Measurements from ENCODE around the gene OR1N2.
"Not testable (repeated sequence)": the region's sequence is repeated elsewhere in the genome, so short reads cannot be mapped to it uniquely, and the experiment has no call there.

The OR1N2 gene, protein sequence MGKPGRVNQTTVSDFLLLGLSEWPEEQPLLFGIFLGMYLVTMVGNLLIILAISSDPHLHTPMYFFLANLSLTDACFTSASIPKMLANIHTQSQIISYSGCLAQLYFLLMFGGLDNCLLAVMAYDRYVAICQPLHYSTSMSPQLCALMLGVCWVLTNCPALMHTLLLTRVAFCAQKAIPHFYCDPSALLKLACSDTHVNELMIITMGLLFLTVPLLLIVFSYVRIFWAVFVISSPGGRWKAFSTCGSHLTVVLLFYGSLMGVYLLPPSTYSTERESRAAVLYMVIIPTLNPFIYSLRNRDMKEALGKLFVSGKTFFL

DNA sequence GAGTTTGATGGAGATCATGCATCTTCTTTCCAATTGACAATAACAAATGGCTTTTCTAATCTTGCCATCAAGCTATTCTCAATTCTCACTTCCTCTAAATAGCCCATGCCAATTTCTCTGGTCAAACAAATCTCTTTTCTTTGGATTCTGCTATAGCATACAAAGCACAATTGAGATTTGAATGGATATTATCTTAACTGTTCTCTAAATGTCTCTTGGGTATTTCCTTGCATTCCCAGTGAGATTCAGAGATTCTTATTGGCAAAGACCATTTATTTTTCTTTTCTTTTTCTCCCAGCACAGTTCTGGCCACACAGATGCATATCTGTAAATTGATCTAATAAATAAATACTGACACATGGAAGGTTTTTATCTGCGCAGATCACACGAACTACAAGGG lies at the start of gene OR1N2:
OR1N2 (plus strand) TSS at position 301 of the 400 bp plus-strand sequence. CDS start 100 bp downstream, outside the sequence.
- no peaks in the 10 kb centered on the region for H3K36me3 ChIP-seq (ENCODE audit: control insufficient read depth, insufficient read depth, low read length)
- no peak within 1 kb of the TSS for H3K9ac ChIP-seq (ENCODE audit: low read length)
- H3K27ac ChIP-seq (ENCODE audit: low read depth, low read length), result no peak within 1 kb of the TSS
- H3K27me3 ChIP-seq (ENCODE audit: control insufficient read depth, insufficient read depth, low read length), result no peaks in the 10 kb centered on the region
- H3K4me1 ChIP-seq (ENCODE audit: control insufficient read depth, insufficient read depth, low read length), result no peaks in the 10 kb centered on the region
- H3K4me3 ChIP-seq (ENCODE audit: low read length), result no peak within 1 kb of the TSS

DNA sequence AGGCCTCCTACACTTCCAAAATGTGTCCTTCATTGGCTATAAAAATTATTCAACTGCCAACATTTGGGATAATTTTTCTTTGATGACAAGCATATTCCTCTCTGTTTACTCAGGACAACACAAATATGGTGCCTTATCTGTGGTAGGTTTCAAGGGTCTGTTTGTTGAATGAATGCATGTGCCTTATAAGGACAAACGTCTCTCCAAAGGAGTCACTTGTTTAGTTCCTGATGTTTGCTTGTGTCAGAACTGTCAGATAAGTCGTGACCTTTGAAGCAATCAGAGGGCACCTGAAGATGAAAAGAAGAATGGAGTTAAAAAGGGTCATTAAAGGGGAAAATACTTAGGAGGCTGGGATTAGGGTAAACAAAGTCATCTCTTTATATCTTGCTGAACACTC lies 45.9 kb upstream of the OR1N2 start:
- H3K4me3 ChIP-seq (ENCODE audit: low read length), result no peak overlapping the region
- H3K27me3 ChIP-seq (ENCODE audit: control insufficient read depth, insufficient read depth, low read length), result peaks cover 3% of the 10 kb centered on the region
- H3K27ac ChIP-seq (ENCODE audit: low read depth, low read length), result no peak overlapping the region
- no peak overlapping the region for H3K9ac ChIP-seq (ENCODE audit: low read length)
- H3K4me1 ChIP-seq (ENCODE audit: control insufficient read depth, insufficient read depth, low read length), result no peaks in the 10 kb centered on the region
- H3K36me3 ChIP-seq (ENCODE audit: control insufficient read depth, insufficient read depth, low read length), result no peaks in the 10 kb centered on the region

DNA sequence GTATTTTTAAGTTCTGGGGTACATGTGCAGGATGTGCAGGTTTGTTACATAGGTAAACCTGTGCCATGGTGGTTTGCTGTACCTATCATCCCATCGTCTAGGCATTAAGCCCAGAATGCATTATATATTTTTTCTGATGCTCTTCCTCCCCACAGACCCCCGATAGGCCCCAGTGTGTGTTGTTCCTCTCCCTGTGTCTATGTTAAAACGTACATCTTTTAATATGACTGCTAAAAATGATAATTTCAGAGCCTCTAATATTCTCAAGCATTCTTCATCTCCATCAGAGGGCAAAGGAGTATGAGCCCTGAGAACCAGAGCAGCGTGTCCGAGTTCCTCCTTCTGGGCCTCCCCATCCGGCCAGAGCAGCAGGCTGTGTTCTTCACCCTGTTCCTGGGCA lies 42.4 kb upstream of the OR1N2 start, which contains the start of gene OR1J2:
OR1J2 (plus strand) TSS at position 301 of the 400 bp plus-strand sequence; CDS start at position 301, 0 bp downstream.
- Histone ChIP-seq H3K4me1 (ENCODE audit: control insufficient read depth, insufficient read depth, low read length) (no peaks in the 10 kb centered on the region), H3K27me3 (ENCODE audit: control insufficient read depth, insufficient read depth, low read length) (peaks cover 3% of the 10 kb centered on the region), H3K36me3 (ENCODE audit: control insufficient read depth, insufficient read depth, low read length) (no peaks in the 10 kb centered on the region), H3K27ac (ENCODE audit: low read depth, low read length) (no peak within 1 kb of the TSS), H3K4me3 (ENCODE audit: low read length) (no peak within 1 kb of the TSS), H3K9ac (ENCODE audit: low read length) (no peak within 1 kb of the TSS)

DNA sequence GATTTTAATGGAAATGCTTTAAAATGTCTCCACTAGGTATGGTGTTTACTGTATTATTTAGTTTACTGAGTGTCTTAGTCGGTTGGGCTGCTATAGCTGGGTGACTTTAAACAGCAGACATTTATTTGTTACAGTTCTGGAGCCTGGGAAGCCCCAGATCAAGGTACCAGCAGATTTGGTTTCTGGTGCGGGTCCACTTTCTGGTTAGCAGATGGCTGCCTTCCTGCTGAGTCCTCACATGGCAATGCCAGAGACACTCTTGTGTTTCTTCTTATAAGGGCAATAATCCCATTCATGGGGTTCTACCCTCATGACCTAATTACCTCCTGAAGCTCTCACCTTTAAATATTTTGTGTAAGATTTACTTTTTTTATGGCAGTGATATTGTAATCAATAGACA lies 34.7 kb upstream of the OR1N2 start:
- Histone ChIP-seq H3K4me3 (ENCODE audit: low read length) (no peak overlapping the region), H3K9ac (ENCODE audit: low read length) (no peak overlapping the region), H3K27ac (ENCODE audit: low read depth, low read length) (no peak overlapping the region), H3K36me3 (ENCODE audit: control insufficient read depth, insufficient read depth, low read length) (no peaks in the 10 kb centered on the region), H3K4me1 (ENCODE audit: control insufficient read depth, insufficient read depth, low read length) (no peaks in the 10 kb centered on the region), H3K27me3 (ENCODE audit: control insufficient read depth, insufficient read depth, low read length) (no peaks in the 10 kb centered on the region)

DNA sequence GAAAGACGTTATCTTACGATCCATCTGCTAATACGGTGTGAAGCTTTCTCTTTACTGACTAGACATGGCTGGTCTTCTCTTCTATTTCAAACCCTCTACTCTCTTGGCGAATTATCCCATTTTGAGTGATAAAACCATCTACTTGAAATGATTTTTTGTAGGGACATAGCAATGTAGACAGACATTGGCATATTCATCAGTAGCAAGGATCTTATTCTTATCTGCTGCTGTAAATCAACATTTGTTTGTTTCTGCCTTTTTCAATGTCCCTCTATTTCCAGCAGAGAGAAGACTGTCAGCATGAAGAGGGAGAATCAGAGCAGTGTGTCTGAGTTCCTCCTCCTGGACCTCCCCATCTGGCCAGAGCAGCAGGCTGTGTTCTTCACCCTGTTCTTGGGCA lies 34.1 kb upstream of the OR1N2 start, which contains the start of gene OR1J4:
OR1J4 (plus strand) TSS at position 301 of the 400 bp plus-strand sequence; CDS start at position 301, 0 bp downstream.
- Histone ChIP-seq H3K4me3 (ENCODE audit: low read length) (no peak within 1 kb of the TSS), H3K27me3 (ENCODE audit: control insufficient read depth, insufficient read depth, low read length) (no peaks in the 10 kb centered on the region), H3K27ac (ENCODE audit: low read depth, low read length) (no peak within 1 kb of the TSS), H3K9ac (ENCODE audit: low read length) (no peak within 1 kb of the TSS), H3K4me1 (ENCODE audit: control insufficient read depth, insufficient read depth, low read length) (no peaks in the 10 kb centered on the region), H3K36me3 (ENCODE audit: control insufficient read depth, insufficient read depth, low read length) (no peaks in the 10 kb centered on the region)

DNA sequence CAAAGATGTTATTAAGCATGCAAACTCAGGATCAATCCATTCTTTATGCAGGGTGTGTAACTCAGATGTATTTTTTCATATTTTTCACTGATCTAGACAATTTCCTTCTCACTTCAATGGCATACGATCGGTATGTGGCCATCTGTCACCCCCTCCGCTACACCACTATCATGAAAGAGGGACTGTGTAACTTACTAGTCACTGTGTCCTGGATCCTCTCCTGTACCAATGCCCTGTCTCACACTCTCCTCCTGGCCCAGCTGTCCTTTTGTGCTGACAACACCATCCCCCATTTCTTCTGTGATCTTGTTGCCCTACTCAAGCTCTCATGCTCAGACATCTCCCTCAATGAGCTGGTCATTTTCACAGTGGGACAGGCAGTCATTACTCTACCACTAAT lies 33.5 kb upstream of the OR1N2 start:
- Histone ChIP-seq H3K4me1 (ENCODE audit: control insufficient read depth, insufficient read depth, low read length) (no peaks in the 10 kb centered on the region), H3K36me3 (ENCODE audit: control insufficient read depth, insufficient read depth, low read length) (no peaks in the 10 kb centered on the region), H3K27ac (ENCODE audit: low read depth, low read length) (no peak overlapping the region), H3K9ac (ENCODE audit: low read length) (no peak overlapping the region), H3K27me3 (ENCODE audit: control insufficient read depth, insufficient read depth, low read length) (no peaks in the 10 kb centered on the region), H3K4me3 (ENCODE audit: low read length) (no peak overlapping the region)

DNA sequence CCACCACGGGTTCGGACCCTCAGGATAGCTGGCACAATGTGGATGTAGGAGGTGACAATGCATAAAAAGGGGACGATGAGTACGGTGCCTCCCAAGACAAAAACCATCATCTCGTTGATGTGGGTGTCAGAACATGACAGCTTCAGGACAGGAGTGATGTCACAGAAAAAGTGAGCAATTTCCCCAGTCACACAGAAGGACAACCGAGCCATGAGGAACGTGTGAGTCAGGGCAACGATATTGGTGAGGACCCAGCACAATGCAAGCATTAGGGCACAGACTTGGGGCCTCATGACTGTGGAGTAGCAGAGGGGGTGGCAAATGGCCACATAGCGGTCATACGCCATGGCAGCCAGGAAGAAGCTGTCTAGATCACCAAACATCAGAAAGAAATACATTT lies 26.3 kb upstream of the OR1N2 start:
- H3K36me3 ChIP-seq (ENCODE audit: control insufficient read depth, insufficient read depth, low read length), result no peaks in the 10 kb centered on the region
- no peak overlapping the region for H3K9ac ChIP-seq (ENCODE audit: low read length)
- no peaks in the 10 kb centered on the region for H3K27me3 ChIP-seq (ENCODE audit: control insufficient read depth, insufficient read depth, low read length)
- H3K27ac ChIP-seq (ENCODE audit: low read depth, low read length), result no peak overlapping the region
- no peak overlapping the region for H3K4me3 ChIP-seq (ENCODE audit: low read length)
- no peaks in the 10 kb centered on the region for H3K4me1 ChIP-seq (ENCODE audit: control insufficient read depth, insufficient read depth, low read length)

DNA sequence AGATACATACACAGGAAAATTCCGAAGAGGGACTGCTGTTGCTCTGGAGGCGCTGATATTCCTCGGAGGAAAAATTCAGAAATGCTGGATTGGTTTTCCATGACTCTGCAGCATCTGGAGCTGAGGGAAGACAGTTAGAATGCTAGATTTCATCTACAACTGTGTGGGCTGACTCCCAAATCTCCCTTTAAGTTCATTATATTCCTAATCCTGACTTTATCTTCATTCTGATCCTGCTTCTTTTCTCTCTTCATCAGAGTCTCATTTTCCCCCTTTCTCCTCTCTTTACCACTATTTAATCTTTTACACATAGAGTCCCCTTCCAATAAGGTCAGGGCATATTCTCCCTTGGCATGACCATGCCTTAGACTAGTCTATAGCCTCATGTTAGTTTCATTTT lies 25.7 kb upstream of the OR1N2 start, which contains the start of gene OR1N1:
OR1N1 (minus strand) TSS at position 101 of the 400 bp plus-strand sequence; CDS start at position 101, 0 bp downstream.
- Histone ChIP-seq H3K27me3 (ENCODE audit: control insufficient read depth, insufficient read depth, low read length) (no peaks in the 10 kb centered on the region), H3K36me3 (ENCODE audit: control insufficient read depth, insufficient read depth, low read length) (no peaks in the 10 kb centered on the region), H3K4me1 (ENCODE audit: control insufficient read depth, insufficient read depth, low read length) (no peaks in the 10 kb centered on the region), H3K9ac (ENCODE audit: low read length) (no peak within 1 kb of the TSS), H3K27ac (ENCODE audit: low read depth, low read length) (no peak within 1 kb of the TSS), H3K4me3 (ENCODE audit: low read length) (no peak within 1 kb of the TSS)

DNA sequence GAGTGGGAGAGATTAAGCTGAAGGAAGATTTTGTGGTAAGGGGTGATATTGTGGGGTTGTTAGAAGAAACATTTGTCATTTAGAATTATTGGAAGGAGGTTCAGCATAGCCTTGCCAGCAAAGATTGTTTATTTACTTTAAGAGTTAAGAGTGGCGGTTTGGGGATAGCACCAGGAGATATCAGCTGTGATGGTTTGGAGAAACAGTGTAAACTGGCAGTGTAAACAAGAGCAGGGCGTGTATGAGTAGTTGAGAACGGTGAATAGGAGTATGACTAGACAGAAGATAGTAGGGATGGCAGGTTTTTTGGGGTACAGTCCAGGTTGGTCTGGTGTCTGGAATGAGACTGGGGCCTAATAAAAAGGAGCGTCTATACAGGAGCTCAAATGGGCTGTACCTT lies 21.8 kb upstream of the OR1N2 start:
- H3K27ac ChIP-seq (ENCODE audit: low read depth, low read length); H3K4me1 ChIP-seq (ENCODE audit: control insufficient read depth, insufficient read depth, low read length); H3K36me3 ChIP-seq (ENCODE audit: control insufficient read depth, insufficient read depth, low read length); H3K4me3 ChIP-seq (ENCODE audit: low read length); H3K27me3 ChIP-seq (ENCODE audit: control insufficient read depth, insufficient read depth, low read length); H3K9ac ChIP-seq (ENCODE audit: low read length): not testable (repeated sequence)

DNA sequence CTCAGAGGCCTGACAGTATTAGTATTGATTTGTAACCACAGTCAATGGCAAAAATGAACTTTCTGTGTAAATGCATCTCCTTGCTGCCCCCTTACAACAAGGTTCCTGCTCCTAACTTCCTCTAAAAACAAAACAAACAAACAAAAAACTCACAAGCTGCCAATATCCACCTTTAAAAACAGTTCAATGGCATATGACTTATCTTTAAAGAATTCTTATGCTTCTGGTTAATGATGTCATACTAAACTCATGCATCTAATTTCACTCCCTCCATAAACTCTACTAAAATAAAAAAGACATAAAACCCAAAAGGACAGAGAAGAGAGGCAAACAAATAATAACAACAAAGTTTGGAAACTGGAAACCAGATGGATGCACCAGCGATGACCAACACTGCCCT lies 16.8 kb upstream of the OR1N2 start:
- Histone ChIP-seq H3K4me3 (ENCODE audit: low read length) (no peak overlapping the region), H3K9ac (ENCODE audit: low read length) (no peak overlapping the region), H3K27me3 (ENCODE audit: control insufficient read depth, insufficient read depth, low read length) (no peaks in the 10 kb centered on the region), H3K36me3 (ENCODE audit: control insufficient read depth, insufficient read depth, low read length) (no peaks in the 10 kb centered on the region), H3K4me1 (ENCODE audit: control insufficient read depth, insufficient read depth, low read length) (no peaks in the 10 kb centered on the region), H3K27ac (ENCODE audit: low read depth, low read length) (no peak overlapping the region)

DNA sequence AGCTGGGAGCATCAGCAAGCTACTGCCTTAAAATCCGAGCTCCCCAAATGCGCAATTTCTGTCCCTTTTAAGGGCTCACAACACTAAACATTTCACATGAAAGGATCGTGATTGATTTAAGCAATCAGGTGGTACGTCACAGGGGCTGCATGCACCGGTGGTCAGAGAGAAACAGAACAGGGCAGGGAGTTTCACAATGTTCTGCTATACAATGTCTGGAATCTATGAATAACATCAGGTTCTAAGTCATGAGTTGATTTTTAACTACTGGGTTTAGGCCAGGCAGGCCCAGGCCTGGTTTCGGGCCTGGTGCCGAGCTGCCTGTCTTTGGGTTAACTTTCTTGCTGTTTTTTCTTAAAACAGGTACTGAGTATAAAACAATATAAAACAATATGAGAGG lies 15.8 kb upstream of the OR1N2 start:
- H3K36me3 ChIP-seq (ENCODE audit: control insufficient read depth, insufficient read depth, low read length); H3K9ac ChIP-seq (ENCODE audit: low read length); H3K27ac ChIP-seq (ENCODE audit: low read depth, low read length): not testable (repeated sequence)

DNA sequence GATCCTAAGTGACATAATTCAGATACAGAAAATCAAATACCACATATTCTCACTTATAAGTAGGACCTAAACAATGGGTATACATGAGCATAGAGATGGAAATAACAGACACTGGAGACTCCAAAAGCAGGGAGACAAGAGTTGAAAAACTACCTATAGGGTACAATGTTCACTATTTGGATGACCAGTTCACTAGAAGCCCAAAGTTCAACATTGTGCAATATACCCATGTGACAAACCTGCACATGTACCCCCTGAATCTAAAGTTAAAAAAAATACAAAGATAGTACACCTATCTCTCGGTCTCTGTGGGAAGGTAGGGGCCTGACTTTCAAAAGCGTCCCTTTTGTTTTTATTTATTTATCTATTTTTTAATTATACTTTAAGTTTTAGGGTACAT lies 14.2 kb upstream of the OR1N2 start:
- Histone ChIP-seq H3K4me3 (ENCODE audit: low read length) (no peak overlapping the region), H3K27ac (ENCODE audit: low read depth, low read length) (no peak overlapping the region), H3K9ac (ENCODE audit: low read length) (no peak overlapping the region)

More for the DNA sequence above, 15.8 kb upstream of the OR1N2 start:
- not testable (repeated sequence) for H3K4me3 ChIP-seq (ENCODE audit: low read length); H3K27me3 ChIP-seq (ENCODE audit: control insufficient read depth, insufficient read depth, low read length); H3K4me1 ChIP-seq (ENCODE audit: control insufficient read depth, insufficient read depth, low read length)

DNA sequence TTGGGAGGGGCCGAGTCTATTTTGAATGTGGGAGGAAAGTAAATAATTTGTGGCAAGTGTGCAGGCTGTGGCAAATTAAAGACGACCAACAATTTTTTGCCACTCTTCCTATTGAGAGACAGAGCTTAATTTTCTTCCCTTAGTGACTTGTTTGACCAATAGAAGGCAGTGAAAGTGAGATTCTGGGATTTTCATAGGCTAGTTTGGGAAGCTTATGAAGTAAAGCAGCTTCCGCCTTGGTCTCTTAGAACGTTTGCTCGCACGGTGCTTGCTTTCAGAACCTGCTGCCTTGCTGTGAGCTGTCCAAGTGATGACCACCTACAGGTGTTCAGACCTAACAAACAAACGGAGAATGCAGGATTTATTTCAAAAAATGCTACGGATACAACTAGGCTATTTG lies 6.7 kb upstream of the OR1N2 start:
- no peaks in the 10 kb centered on the region for H3K4me1 ChIP-seq (ENCODE audit: control insufficient read depth, insufficient read depth, low read length)
- H3K27ac ChIP-seq (ENCODE audit: low read depth, low read length), result no peak overlapping the region
- no peak overlapping the region for H3K9ac ChIP-seq (ENCODE audit: low read length)
- H3K36me3 ChIP-seq (ENCODE audit: control insufficient read depth, insufficient read depth, low read length), result no peaks in the 10 kb centered on the region
- no peaks in the 10 kb centered on the region for H3K27me3 ChIP-seq (ENCODE audit: control insufficient read depth, insufficient read depth, low read length)
- H3K4me3 ChIP-seq (ENCODE audit: low read length), result no peak overlapping the region

More for the DNA sequence above, 14.2 kb upstream of the OR1N2 start:
- Histone ChIP-seq H3K4me1 (ENCODE audit: control insufficient read depth, insufficient read depth, low read length) (no peaks in the 10 kb centered on the region), H3K27me3 (ENCODE audit: control insufficient read depth, insufficient read depth, low read length) (no peaks in the 10 kb centered on the region), H3K36me3 (ENCODE audit: control insufficient read depth, insufficient read depth, low read length) (no peaks in the 10 kb centered on the region)
